ENCODE results near the gene SUMF1. TPM values are rescaled to one million over a fixed set of nuclear protein-coding genes. Genes with fewer than 3 reads are reported as not detected.
"Not testable (repeated sequence)": the region's sequence is repeated elsewhere in the genome, so short reads cannot be mapped to it uniquely, and the experiment has no call there.

The SUMF1 gene
- total RNA-seq, 1 donor from 2014 or later = 28.2 TPM

- Histone ChIP-seq H3K9me3 (ENCODE audit: control insufficient read depth in 3 of 3, low read length in 3 of 3) (no peaks in the 10 kb centered on the region), H3K4me3 (ENCODE audit: low read length in 3 of 3) (no peak overlapping the region), H3K36me3 (ENCODE audit: control insufficient read depth in 3 of 3, insufficient read depth in 3 of 3, low read length in 3 of 3) (no peaks in the 10 kb centered on the region), H3K27ac (ENCODE audit: low read depth, low read length) (no peak overlapping the region), H3K9ac (ENCODE audit: low read depth in 1 of 3, low read length in 3 of 3) (no peak overlapping the region), H3K4me1 (ENCODE audit: control insufficient read depth in 3 of 3, insufficient read depth in 3 of 3, low read length in 3 of 3) (peaks cover 0 to 3% (median 0%) of the 10 kb centered on the region in 3 donors), H3K27me3 (ENCODE audit: control insufficient read depth in 3 of 3, insufficient read depth in 3 of 3, low read length in 3 of 3) (no peaks in the 10 kb centered on the region)
Observed at GRCh38 chr3:4335840-4336562, 131.1 kb downstream of the SUMF1 start.

GRCh38 chr3:4334548-4334947 is 132.5 kb downstream of the SUMF1 start:
- H3K27ac ChIP-seq (ENCODE audit: low read depth, low read length) = no peak overlapping the region
- no peaks in the 10 kb centered on the region for H3K4me1 ChIP-seq (ENCODE audit: control insufficient read depth in 3 of 3, insufficient read depth in 3 of 3, low read length in 3 of 3)
- H3K9me3 ChIP-seq (ENCODE audit: control insufficient read depth in 3 of 3, low read length in 3 of 3) = no peaks in the 10 kb centered on the region
- no peaks in the 10 kb centered on the region for H3K36me3 ChIP-seq (ENCODE audit: control insufficient read depth in 3 of 3, insufficient read depth in 3 of 3, low read length in 3 of 3)
- no peak overlapping the region for H3K4me3 ChIP-seq (ENCODE audit: low read length in 3 of 3)
- no peaks in the 10 kb centered on the region for H3K27me3 ChIP-seq (ENCODE audit: control insufficient read depth in 3 of 3, insufficient read depth in 3 of 3, low read length in 3 of 3)
- no peak overlapping the region for H3K9ac ChIP-seq (ENCODE audit: low read depth in 1 of 3, low read length in 3 of 3)

DNA sequence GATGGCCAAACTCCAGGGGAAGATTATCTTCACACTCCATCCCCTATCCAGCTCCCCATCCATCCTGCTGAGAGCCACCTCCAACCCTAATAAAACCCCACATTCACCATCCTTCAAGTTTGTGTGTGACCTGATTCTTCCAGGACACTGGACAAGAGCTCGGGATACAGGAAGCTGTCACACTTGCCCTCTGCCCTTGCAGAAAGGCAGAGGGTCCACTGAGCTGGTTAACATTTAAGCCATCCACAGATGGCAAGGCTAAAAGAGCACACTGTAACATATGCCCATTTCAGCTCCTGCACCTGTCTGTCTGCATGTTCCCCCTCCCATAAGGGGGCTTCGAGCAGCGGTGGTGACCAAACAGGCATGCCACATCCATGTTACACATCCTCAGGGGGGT is 134.1 kb downstream of the SUMF1 start:
- Histone ChIP-seq H3K27ac (ENCODE audit: low read depth, low read length) (no peak overlapping the region), H3K9ac (ENCODE audit: low read depth in 1 of 3, low read length in 3 of 3) (no peak overlapping the region), H3K27me3 (ENCODE audit: control insufficient read depth in 3 of 3, insufficient read depth in 3 of 3, low read length in 3 of 3) (no peaks in the 10 kb centered on the region), H3K36me3 (ENCODE audit: control insufficient read depth in 3 of 3, insufficient read depth in 3 of 3, low read length in 3 of 3) (no peaks in the 10 kb centered on the region), H3K9me3 (ENCODE audit: control insufficient read depth in 3 of 3, low read length in 3 of 3) (no peaks in the 10 kb centered on the region), H3K4me3 (ENCODE audit: low read length in 3 of 3) (no peak overlapping the region), H3K4me1 (ENCODE audit: control insufficient read depth in 3 of 3, insufficient read depth in 3 of 3, low read length in 3 of 3) (no peaks in the 10 kb centered on the region)

DNA sequence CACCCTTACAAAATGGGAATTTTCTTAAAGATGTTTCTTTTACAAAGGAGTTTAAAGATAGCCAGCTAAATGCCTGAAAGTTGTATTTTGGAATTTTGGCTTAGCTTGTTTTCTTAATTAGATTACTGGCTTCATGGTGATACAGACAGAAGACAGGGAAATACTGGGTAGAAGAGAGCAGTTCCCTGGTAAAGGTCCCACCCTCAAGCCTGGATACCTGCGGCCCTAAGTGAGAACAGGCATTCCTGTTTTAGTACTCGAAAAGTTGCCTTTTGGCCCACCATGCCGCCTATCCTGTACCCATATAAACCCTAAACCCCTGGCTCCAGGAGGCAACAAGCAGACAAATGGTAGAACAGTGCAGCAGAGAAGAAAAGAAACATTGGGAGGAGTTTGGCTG is 134.5 kb downstream of the SUMF1 start:
- H3K9ac ChIP-seq (ENCODE audit: low read depth in 1 of 3, low read length in 3 of 3) = no peak overlapping the region
- no peak overlapping the region for H3K4me3 ChIP-seq (ENCODE audit: low read length in 3 of 3)
- no peak overlapping the region for H3K27ac ChIP-seq (ENCODE audit: low read depth, low read length)
- H3K36me3 ChIP-seq (ENCODE audit: control insufficient read depth in 3 of 3, insufficient read depth in 3 of 3, low read length in 3 of 3) = no peaks in the 10 kb centered on the region
- no peaks in the 10 kb centered on the region for H3K4me1 ChIP-seq (ENCODE audit: control insufficient read depth in 3 of 3, insufficient read depth in 3 of 3, low read length in 3 of 3)
- H3K9me3 ChIP-seq (ENCODE audit: control insufficient read depth in 3 of 3, low read length in 3 of 3) = no peaks in the 10 kb centered on the region
- H3K27me3 ChIP-seq (ENCODE audit: control insufficient read depth in 3 of 3, insufficient read depth in 3 of 3, low read length in 3 of 3) = no peaks in the 10 kb centered on the region

DNA sequence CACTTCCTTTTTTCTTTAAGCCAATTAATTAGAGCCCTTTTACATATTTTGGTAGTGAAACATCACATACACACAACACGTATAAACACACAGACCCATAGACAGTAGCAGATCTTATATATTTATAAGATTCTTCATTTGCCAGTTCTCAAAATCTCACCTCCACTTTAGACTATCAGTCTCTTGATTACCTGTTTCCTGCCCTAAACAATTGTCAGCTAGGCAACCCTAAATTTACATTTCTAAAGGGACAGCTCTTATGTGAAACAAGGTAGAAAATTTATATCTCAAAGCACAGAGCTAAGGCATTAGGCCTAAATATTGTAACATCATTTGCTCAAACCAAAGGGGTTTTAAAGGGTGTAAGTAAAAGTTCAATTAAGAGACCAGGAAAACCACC is 135.0 kb downstream of the SUMF1 start:
- no peaks in the 10 kb centered on the region for H3K4me1 ChIP-seq (ENCODE audit: control insufficient read depth in 3 of 3, insufficient read depth in 3 of 3, low read length in 3 of 3)
- H3K9ac ChIP-seq (ENCODE audit: low read depth in 1 of 3, low read length in 3 of 3) = no peak overlapping the region
- no peaks in the 10 kb centered on the region for H3K36me3 ChIP-seq (ENCODE audit: control insufficient read depth in 3 of 3, insufficient read depth in 3 of 3, low read length in 3 of 3)
- H3K27me3 ChIP-seq (ENCODE audit: control insufficient read depth in 3 of 3, insufficient read depth in 3 of 3, low read length in 3 of 3) = no peaks in the 10 kb centered on the region
- no peaks in the 10 kb centered on the region for H3K9me3 ChIP-seq (ENCODE audit: control insufficient read depth in 3 of 3, low read length in 3 of 3)
- H3K27ac ChIP-seq (ENCODE audit: low read depth, low read length) = no peak overlapping the region
- no peak overlapping the region for H3K4me3 ChIP-seq (ENCODE audit: low read length in 3 of 3)

DNA sequence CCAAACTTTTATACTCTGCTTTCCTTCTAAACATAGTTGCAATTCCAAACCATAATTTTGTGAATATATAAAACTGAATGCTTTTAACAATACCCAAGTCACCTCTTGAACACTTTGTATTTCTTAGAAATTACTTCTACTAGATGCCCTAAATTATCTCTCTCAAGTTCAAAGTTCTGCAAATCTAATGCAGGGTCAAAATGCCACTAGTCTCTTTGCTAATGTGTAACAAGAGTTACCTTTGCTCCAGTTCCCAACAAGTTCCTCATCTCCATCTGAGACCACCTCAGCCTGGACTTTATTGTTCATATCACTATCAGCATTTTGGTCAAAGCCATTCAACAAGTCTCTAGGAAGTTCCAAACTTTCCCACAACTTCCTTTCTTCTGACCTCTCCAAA is 137.3 kb downstream of the SUMF1 start:
- H3K9me3 ChIP-seq (ENCODE audit: control insufficient read depth in 3 of 3, low read length in 3 of 3); H3K27me3 ChIP-seq (ENCODE audit: control insufficient read depth in 3 of 3, insufficient read depth in 3 of 3, low read length in 3 of 3); H3K4me3 ChIP-seq (ENCODE audit: low read length in 3 of 3); H3K4me1 ChIP-seq (ENCODE audit: control insufficient read depth in 3 of 3, insufficient read depth in 3 of 3, low read length in 3 of 3); H3K9ac ChIP-seq (ENCODE audit: low read depth in 1 of 3, low read length in 3 of 3); H3K36me3 ChIP-seq (ENCODE audit: control insufficient read depth in 3 of 3, insufficient read depth in 3 of 3, low read length in 3 of 3); H3K27ac ChIP-seq (ENCODE audit: low read depth, low read length): not testable (repeated sequence)

GRCh38 chr3:4326868-4327267 is 140.2 kb downstream of the SUMF1 start:
- H3K4me3 ChIP-seq (ENCODE audit: low read length in 3 of 3) = no peak overlapping the region
- no peak overlapping the region for H3K27ac ChIP-seq (ENCODE audit: low read depth, low read length)
- no peaks in the 10 kb centered on the region for H3K36me3 ChIP-seq (ENCODE audit: control insufficient read depth in 3 of 3, insufficient read depth in 3 of 3, low read length in 3 of 3)

GRCh38 chr3:4323246-4324027 is 143.6 kb downstream of the SUMF1 start:
- no peak overlapping the region for H3K4me3 ChIP-seq (ENCODE audit: low read length in 3 of 3)
- no peaks in the 10 kb centered on the region for H3K9me3 ChIP-seq (ENCODE audit: control insufficient read depth in 3 of 3, low read length in 3 of 3)
- no peak overlapping the region for H3K9ac ChIP-seq (ENCODE audit: low read depth in 1 of 3, low read length in 3 of 3)
- H3K27me3 ChIP-seq (ENCODE audit: control insufficient read depth in 3 of 3, insufficient read depth in 3 of 3, low read length in 3 of 3) = no peaks in the 10 kb centered on the region
- no peak overlapping the region for H3K27ac ChIP-seq (ENCODE audit: low read depth, low read length)
- H3K4me1 ChIP-seq (ENCODE audit: control insufficient read depth in 3 of 3, insufficient read depth in 3 of 3, low read length in 3 of 3) = peaks cover 0 to 4% (median 0%) of the 10 kb centered on the region in 3 donors
- H3K36me3 ChIP-seq (ENCODE audit: control insufficient read depth in 3 of 3, insufficient read depth in 3 of 3, low read length in 3 of 3) = no peaks in the 10 kb centered on the region

More at GRCh38 chr3:4326868-4327267, 140.2 kb downstream of the SUMF1 start:
- Histone ChIP-seq H3K9me3 (ENCODE audit: control insufficient read depth in 3 of 3, low read length in 3 of 3) (no peaks in the 10 kb centered on the region), H3K27me3 (ENCODE audit: control insufficient read depth in 3 of 3, insufficient read depth in 3 of 3, low read length in 3 of 3) (no peaks in the 10 kb centered on the region), H3K9ac (ENCODE audit: low read depth in 1 of 3, low read length in 3 of 3) (no peak overlapping the region), H3K4me1 (ENCODE audit: control insufficient read depth in 3 of 3, insufficient read depth in 3 of 3, low read length in 3 of 3) (no peaks in the 10 kb centered on the region)

- H3K27ac ChIP-seq (ENCODE audit: low read depth, low read length) = no peak overlapping the region
- H3K4me3 ChIP-seq (ENCODE audit: low read length in 3 of 3) = no peak overlapping the region
- H3K9me3 ChIP-seq (ENCODE audit: control insufficient read depth in 3 of 3, low read length in 3 of 3) = no peaks in the 10 kb centered on the region
- peaks cover 0 to 4% (median 0%) of the 10 kb centered on the region in 3 donors for H3K4me1 ChIP-seq (ENCODE audit: control insufficient read depth in 3 of 3, insufficient read depth in 3 of 3, low read length in 3 of 3)
- H3K27me3 ChIP-seq (ENCODE audit: control insufficient read depth in 3 of 3, insufficient read depth in 3 of 3, low read length in 3 of 3) = no peaks in the 10 kb centered on the region
- no peak overlapping the region for H3K9ac ChIP-seq (ENCODE audit: low read depth in 1 of 3, low read length in 3 of 3)
- no peaks in the 10 kb centered on the region for H3K36me3 ChIP-seq (ENCODE audit: control insufficient read depth in 3 of 3, insufficient read depth in 3 of 3, low read length in 3 of 3)
Observed at GRCh38 chr3:4322635-4323034, 144.4 kb downstream of the SUMF1 start.

GRCh38 chr3:4321732-4322131 is 145.3 kb downstream of the SUMF1 start:
- H3K4me3 ChIP-seq (ENCODE audit: low read length in 3 of 3) = no peak overlapping the region
- no peak overlapping the region for H3K27ac ChIP-seq (ENCODE audit: low read depth, low read length)
- H3K9me3 ChIP-seq (ENCODE audit: control insufficient read depth in 3 of 3, low read length in 3 of 3) = no peaks in the 10 kb centered on the region
- H3K36me3 ChIP-seq (ENCODE audit: control insufficient read depth in 3 of 3, insufficient read depth in 3 of 3, low read length in 3 of 3) = peaks cover 3% of the 10 kb centered on the region in 3 donors
- peaks cover 0 to 4% (median 0%) of the 10 kb centered on the region in 3 donors for H3K4me1 ChIP-seq (ENCODE audit: control insufficient read depth in 3 of 3, insufficient read depth in 3 of 3, low read length in 3 of 3)
- H3K27me3 ChIP-seq (ENCODE audit: control insufficient read depth in 3 of 3, insufficient read depth in 3 of 3, low read length in 3 of 3) = no peaks in the 10 kb centered on the region
- no peak overlapping the region for H3K9ac ChIP-seq (ENCODE audit: low read depth in 1 of 3, low read length in 3 of 3)
